GM21737 (cell line): ENCODE data around the gene UBFD1.
"Not testable (repeated sequence)": the region's sequence is repeated elsewhere in the genome, so short reads cannot be mapped to it uniquely, and the experiment has no call there.

Experiments used
- ATAC-seq: cut with Tn5 transposase; IDR thresholded peaks from one replicate; pipeline ENCODE4 v1.9.1; 2021; ENCODE audit warnings: mild to moderate bottlenecking, moderate library complexity; ENCODE audit not compliant: unreplicated experiment

Gene UBFD1

DNA sequence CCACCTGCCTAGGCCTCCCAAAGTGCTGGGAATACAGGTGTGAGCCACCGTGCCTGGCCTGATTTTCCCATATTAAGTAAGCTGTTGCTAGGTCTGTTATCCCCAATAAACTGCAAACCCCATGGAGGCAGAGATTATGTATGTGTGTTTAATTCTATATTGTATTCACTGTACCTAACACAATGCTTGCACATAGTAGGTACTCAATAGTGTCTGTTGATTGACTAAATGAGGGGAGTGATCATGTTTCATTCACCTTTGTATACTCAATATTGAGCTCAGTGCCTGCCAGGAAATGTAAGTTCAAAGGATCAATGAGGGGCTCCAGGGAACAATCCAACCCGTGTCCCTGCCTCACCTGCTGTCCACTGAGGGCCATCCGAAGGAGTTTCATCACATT is 32.6 kb upstream of the UBFD1 start:
- ATAC-seq: no peak

DNA sequence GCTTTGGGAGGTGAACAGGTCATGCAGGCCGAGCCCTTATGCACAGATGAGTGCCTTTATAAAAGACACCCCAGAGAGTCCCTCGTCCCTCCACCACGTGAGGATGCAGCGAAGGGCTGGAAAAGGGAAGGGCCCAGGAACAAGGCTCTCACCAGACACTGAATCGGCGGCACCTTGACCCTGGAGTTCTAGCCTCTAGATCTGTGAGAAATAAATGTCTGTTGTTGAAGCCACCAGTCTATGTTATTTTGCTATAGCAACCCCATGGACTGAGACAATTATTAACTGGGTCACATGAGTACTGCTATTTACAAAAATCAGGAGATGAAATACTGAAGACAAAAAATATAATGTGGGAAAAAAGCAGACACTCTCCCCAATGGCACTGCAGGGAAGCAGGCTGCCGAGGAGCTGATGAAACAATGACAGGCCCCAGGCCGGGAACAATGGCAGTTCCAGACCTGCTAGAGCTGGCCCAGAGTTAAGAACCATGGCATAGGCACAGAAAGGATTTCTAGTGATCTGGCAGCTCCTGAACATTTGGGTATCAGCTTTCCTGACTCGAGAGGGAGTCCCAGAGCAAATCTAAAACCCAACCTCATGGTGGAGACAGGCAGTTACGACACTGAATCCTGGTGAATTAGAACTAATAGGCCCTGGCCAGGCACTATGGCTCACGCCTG is 29.4 kb upstream of the UBFD1 start:
- ATAC-seq: no peak

DNA sequence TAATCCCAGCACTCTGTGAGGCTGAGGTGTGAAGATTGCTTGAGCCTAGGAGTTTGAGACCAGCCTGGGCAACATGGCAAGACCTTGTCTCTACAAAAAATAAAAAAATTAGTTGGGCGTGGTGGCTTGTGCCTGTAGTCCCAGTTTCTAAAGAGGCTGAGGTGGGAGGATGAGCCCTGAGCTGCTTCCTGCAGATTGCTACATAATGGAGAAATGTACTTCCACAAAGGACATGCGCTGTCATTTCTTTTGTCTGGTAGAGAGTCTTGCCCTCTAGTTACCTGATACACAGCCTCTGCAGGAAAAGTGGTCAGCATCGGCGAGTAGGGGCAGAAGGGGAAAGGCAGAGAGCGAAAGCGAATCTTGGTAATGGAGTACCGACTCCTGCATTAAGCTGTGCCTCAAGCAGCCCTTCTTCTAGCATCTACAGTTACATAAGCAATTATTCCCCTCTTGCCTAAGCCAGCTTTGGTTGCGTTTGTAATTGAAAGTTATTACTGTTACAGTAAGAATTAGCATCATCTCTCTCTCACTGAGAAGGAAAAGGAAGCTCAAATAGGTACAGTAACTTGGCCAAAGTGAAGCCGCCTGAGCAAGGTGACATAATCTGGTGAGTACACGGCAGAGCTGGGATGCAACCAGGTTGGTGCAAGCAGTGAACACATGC is 28.8 kb upstream of the UBFD1 start:
- ATAC-seq: no peak

GRCh38 chr16:23530062-23530461 is 27.5 kb upstream of the UBFD1 start:
- no peak for ATAC-seq

GRCh38 chr16:23532448-23532847 is 25.1 kb upstream of the UBFD1 start:
- ATAC-seq: no peak

GRCh38 chr16:23534868-23535860 is 22.4 kb upstream of the UBFD1 start:
- no peak for ATAC-seq

GRCh38 chr16:23535901-23536300 is 21.6 kb upstream of the UBFD1 start:
- ATAC-seq: no peak

DNA sequence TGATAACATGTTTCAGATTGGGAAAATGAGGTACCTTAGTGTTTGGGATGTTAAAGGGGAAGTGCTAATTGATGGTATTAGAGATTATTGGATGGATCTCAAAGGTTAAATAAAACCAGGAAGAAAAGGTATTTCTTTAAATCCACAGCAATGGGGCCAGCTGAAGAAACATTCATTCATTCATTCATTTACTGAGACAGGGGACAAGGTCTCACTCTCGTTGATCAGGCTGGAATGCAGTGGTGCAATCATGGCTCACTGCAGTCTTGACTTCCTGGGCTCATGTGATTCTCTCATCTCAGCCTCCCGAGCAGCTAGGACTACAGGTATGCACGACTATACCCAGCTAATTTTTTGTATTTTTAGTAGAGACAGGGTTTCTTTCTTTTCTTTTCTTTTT is 20.1 kb upstream of the UBFD1 start:
- no peak for ATAC-seq

DNA sequence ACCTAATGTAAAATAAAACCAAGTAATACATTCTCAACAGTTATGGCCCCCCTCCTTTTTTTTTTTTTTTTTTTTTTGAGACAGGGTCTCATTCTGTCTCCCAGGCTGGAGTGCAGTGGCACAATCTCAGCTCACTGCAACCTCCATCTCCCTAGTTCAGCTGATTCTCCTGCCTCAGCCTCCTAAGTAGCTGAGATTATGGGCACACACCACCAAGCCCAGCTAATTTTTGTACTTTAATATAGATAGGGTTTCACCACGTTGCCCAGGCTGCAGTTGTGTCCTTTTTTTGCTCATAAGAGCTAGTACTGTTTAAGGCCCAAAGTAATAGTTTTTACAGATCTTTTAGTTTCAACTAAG is 18.6 kb upstream of the UBFD1 start:
- no peak for ATAC-seq

- no peak for ATAC-seq
Measured at GRCh38 chr16:23539984-23540816, 17.3 kb upstream of the UBFD1 start.

DNA sequence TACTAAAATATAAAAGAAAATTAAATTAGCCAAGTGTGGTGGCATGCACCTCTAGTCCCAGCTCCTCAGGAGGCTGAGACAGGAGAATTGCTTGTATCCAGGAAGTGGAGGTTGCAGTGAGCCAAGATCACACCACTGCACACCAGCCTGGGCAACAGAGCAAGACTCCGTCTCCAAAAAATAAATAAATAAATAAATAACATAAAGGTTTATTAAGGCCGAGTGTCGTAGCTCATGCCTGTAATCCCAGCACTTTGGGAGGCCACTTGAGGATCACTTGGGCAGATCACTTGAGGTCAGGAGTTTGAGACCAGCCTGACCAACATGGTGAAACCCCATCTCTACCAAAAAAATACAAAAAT is 16.7 kb upstream of the UBFD1 start:
- not testable (repeated sequence) for ATAC-seq

GRCh38 chr16:23544436-23544835 is 13.1 kb upstream of the UBFD1 start:
- ATAC-seq: no peak

GRCh38 chr16:23549938-23550337 is 7.6 kb upstream of the UBFD1 start:
- no peak for ATAC-seq

DNA sequence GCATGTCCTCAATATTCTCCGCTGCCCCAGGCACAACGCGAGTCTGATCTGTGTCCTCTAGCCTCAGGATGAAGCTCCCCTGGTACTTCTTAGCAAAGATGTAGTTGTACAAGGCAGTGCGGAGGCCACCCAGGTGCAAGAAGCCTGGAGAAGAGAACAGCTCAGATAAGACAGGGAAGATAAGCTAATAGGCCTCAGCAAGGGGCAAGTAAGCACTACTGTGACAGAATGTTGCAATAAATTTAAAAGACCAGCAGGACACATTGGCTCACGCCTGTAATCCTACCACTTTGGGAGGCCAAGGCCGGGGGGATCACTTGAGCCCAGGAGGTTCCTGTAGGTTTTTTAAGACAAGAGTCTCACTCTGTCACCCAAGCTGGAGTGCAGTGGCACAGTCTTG is 5.4 kb upstream of the UBFD1 start:
- ATAC-seq: no peak

DNA sequence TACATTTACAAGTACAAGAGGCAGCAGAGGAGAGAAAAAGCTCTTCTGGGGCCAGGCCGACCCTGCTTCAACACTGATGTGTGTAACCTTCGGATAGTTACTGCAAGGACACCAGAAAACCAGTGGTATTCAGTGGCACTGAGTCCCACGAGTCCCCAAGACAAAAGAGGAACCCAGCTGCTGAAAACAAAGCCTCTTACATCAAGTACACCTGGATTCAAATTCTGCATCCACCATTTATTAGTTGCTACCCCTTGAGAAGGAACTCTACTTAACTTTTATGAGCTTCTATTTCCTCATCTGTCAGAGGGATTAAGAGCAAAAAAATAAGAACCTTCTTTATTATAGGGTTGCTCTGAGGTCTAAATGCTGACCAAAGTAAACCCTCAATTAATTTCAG is 3.0 kb upstream of the UBFD1 start:
- no peak for ATAC-seq

DNA sequence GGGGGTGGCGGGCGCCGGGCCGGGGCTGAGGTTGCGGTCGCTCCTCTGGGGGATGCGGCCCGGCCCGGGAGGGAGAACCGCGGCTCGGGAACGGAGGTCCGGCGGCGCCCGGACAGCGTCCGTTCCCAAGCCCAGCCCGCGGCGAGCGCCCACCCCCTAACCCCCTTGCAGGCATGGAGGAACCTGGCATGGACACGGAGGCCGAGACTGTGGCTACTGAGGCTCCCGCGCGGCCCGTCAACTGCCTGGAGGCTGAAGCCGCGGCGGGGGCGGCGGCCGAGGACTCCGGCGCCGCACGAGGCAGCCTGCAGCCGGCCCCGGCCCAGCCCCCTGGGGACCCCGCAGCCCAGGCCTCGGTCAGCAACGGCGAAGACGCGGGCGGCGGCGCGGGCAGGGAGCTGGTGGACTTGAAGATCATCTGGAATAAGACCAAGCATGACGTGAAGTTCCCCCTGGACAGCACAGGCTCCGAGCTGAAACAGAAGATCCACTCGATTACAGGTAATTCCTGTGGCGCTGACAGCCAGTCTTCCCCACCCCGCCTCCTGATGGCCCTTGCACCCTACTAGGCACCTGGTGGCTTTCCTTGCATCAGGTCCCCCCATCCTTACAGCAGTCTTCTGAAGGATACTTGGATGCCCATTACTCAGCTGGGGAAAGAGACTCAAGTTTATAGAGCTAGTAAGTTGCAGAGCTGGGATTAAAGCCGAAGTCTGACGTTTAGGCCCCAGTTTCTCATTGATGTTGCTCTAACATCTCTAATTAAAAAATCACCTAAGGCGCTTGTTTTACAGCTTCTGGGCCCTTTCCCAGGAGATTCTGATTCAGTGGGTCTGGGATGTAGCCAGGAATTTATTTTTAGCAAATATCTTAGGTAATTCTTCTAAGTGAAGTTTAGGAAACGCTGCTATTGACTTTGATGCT is 514 bp downstream of the UBFD1 start:
- ATAC-seq: peak; percentile 3

DNA sequence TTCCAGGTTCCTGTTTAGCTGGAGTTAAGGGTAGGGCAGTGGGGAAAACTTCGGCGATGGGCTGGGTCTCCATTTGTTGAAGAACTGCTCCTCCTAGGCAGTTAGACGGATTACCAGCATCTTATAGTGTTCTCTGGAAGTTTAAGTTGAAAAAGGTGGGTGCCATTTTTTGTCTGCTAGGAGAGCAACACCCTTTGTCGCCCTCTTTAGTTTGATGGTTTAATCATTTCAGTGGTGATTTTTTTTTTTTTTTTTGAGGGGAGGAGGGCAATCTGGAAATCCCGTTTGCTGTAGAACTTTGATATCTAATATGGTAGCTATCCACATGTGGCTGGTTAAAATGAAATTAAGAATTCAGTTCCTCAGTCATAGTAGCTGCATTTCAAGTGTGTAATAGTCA is 4.1 kb downstream of the UBFD1 start:
- no peak for ATAC-seq

DNA sequence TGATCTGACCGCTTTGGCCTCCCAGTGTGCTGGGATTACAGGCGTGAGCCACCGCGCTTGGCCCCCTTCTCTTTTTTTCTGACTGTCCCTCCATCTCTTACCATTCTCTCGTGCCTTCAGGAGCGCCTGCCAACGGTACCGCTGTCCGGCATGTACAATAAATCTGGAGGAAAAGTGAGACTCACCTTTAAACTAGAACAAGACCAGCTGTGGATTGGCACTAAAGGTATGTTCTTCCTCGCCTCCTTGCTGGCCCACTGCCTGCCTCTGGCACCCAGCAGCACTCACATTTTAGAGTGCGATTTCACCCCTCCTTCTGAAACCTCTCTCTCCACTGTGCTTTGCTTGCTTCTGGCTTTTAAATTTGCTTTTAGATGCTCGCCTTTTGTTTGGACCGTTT is 5.0 kb downstream of the UBFD1 start:
- no peak for ATAC-seq

- ATAC-seq: no peak
Measured at GRCh38 chr16:23563186-23563585, 5.7 kb downstream of the UBFD1 start.
